ENCODE results near the gene CD2AP. TPM values are rescaled to one million over a fixed set of nuclear protein-coding genes. Genes with fewer than 3 reads are reported as not detected.

The CD2AP gene
- total and polyA plus RNA-seq, 4 donors: 5.7 to 22.4 (median 11.5) TPM

GRCh38 chr6:47598367-47598766 is 120.8 kb downstream of the CD2AP start:
- H3K4me1 ChIP-seq (ENCODE audit: control insufficient read depth in 4 of 4, insufficient read depth in 4 of 4, low read length in 3 of 4): no peaks in the 10 kb centered on the region
- no peaks in the 10 kb centered on the region for H3K27me3 ChIP-seq (ENCODE audit: control insufficient read depth in 4 of 4, insufficient read depth in 4 of 4, low read length in 3 of 4)
- no peak for DNase-seq (ENCODE audit: low spot score)
- no peak overlapping the region for H3K4me3 ChIP-seq (ENCODE audit: low read depth in 1 of 3, low read length in 3 of 3)
- H3K27ac ChIP-seq (ENCODE audit: low read depth in 1 of 2, low read length in 2 of 2): no peak overlapping the region
- TF ChIP-seq REST (IDR thresholded peaks at IDR 0.05): no peak
- no peak for TF ChIP-seq HNF4G (IDR thresholded peaks at IDR 0.05)
- TF ChIP-seq RAD21 (IDR thresholded peaks at IDR 0.05): no peak
- TF ChIP-seq HNF4A (conservative IDR thresholded peaks at IDR 0.05): no peak
- no peak for TF ChIP-seq JUND (IDR thresholded peaks at IDR 0.05)
- no peak for TF ChIP-seq SP1 (IDR thresholded peaks at IDR 0.05)
- TF ChIP-seq EGR1 (IDR thresholded peaks at IDR 0.05; ENCODE audit: low read depth in 2 of 2): no peak
- TF ChIP-seq ATF3 (IDR thresholded peaks at IDR 0.05): no peak
- TF ChIP-seq ZBTB33 (IDR thresholded peaks at IDR 0.05): no peak
- TF ChIP-seq TAF1 (conservative IDR thresholded peaks at IDR 0.05): no peak
- no peak for TF ChIP-seq CTCF (IDR thresholded peaks at IDR 0.05; ENCODE audit: low read depth, low read length, missing input control)
- TF ChIP-seq GABPA (IDR thresholded peaks at IDR 0.05 in 1 of 2, conservative IDR thresholded peaks at IDR 0.05 in 1 of 2): no peak
- no peak for TF ChIP-seq FOXA1 (IDR thresholded peaks at IDR 0.05)
- TF ChIP-seq NR2F2 (IDR thresholded peaks at IDR 0.05): no peak
- TF ChIP-seq YY1 (IDR thresholded peaks at IDR 0.05): no peak
- no peak for TF ChIP-seq RXRA (IDR thresholded peaks at IDR 0.05)
- 86% methylated on average over 4 of the region's 4 CpGs for WGBS
- no peaks in the 10 kb centered on the region for H3K9me3 ChIP-seq (ENCODE audit: control insufficient read depth in 4 of 4, low read length in 3 of 4)
- H3K9ac ChIP-seq (ENCODE audit: low read depth in 1 of 2, low read length in 2 of 2): no peak overlapping the region
- H3K36me3 ChIP-seq (ENCODE audit: control insufficient read depth in 4 of 4, insufficient read depth in 3 of 4, low read depth in 1 of 4, low read length in 3 of 4): peaks cover 2 to 25% (median 21%) of the 10 kb centered on the region in 4 donors

GRCh38 chr6:47599512-47599911 is 121.9 kb downstream of the CD2AP start:
- WGBS: 82% methylated on average over 1 of the region's 1 CpG
- Histone ChIP-seq H3K36me3 (ENCODE audit: control insufficient read depth in 4 of 4, insufficient read depth in 3 of 4, low read depth in 1 of 4, low read length in 3 of 4) (peaks cover 2 to 25% (median 21%) of the 10 kb centered on the region in 4 donors), H3K27ac (ENCODE audit: low read depth in 1 of 2, low read length in 2 of 2) (no peak overlapping the region), H3K9me3 (ENCODE audit: control insufficient read depth in 4 of 4, low read length in 3 of 4) (no peaks in the 10 kb centered on the region), H3K4me3 (ENCODE audit: low read depth in 1 of 3, low read length in 3 of 3) (no peak overlapping the region), H3K9ac (ENCODE audit: low read depth in 1 of 2, low read length in 2 of 2) (no peak overlapping the region), H3K4me1 (ENCODE audit: control insufficient read depth in 4 of 4, insufficient read depth in 4 of 4, low read length in 3 of 4) (no peaks in the 10 kb centered on the region), H3K27me3 (ENCODE audit: control insufficient read depth in 4 of 4, insufficient read depth in 4 of 4, low read length in 3 of 4) (no peaks in the 10 kb centered on the region)
- no peak for DNase-seq (ENCODE audit: low spot score)
- no peak for TF ChIP-seq EGR1 (IDR thresholded peaks at IDR 0.05; ENCODE audit: low read depth in 2 of 2)
- TF ChIP-seq MAX (IDR thresholded peaks at IDR 0.05): no peak
- no peak for TF ChIP-seq FOXA1 (IDR thresholded peaks at IDR 0.05)
- TF ChIP-seq HNF4G (IDR thresholded peaks at IDR 0.05): no peak
- TF ChIP-seq GABPA (IDR thresholded peaks at IDR 0.05 in 1 of 2, conservative IDR thresholded peaks at IDR 0.05 in 1 of 2): no peak
- TF ChIP-seq FOXA2 (IDR thresholded peaks at IDR 0.05): no peak
- TF ChIP-seq TAF1 (conservative IDR thresholded peaks at IDR 0.05): no peak
- no peak for TF ChIP-seq NR2F2 (IDR thresholded peaks at IDR 0.05)
- TF ChIP-seq RXRA (IDR thresholded peaks at IDR 0.05): no peak
- no peak for TF ChIP-seq ZBTB33 (IDR thresholded peaks at IDR 0.05)
- TF ChIP-seq JUND (IDR thresholded peaks at IDR 0.05): no peak
- TF ChIP-seq ATF3 (IDR thresholded peaks at IDR 0.05): no peak
- no peak for TF ChIP-seq HNF4A (conservative IDR thresholded peaks at IDR 0.05)

All from liver (tissue), 9 donors.